Retinal pigment epithelial cell (primary cell): Measurements from ENCODE around the gene DDX54.

ENCODE experiments used
- DNase-seq: peaks from one replicate; pipeline ENCODE4 v3.0.0-alpha.2; 2010; ENCODE audit warnings: low read depth
- H3K4me3 ChIP-seq: 2 replicates; pipeline ENCODE4 v1.5.1; 2011; ENCODE audit warnings: mild to moderate bottlenecking, low read length, control low read depth, moderate library complexity
- CTCF ChIP-seq: conservative IDR thresholded peaks from 2 replicates; pipeline ENCODE4 v1.5.1; 2011; ENCODE audit warnings: low read depth, low read length, control low read depth, inconsistent platforms

The DDX54 gene

GRCh38 chr12:113154351-113154973, 30.8 kb downstream of the DDX54 start:
- peak overlapping the region; percentile 29 for H3K4me3 ChIP-seq
- TF ChIP-seq CTCF = no peak
- no peak for DNase-seq

GRCh38 chr12:113152835-113153814, 32.2 kb downstream of the DDX54 start:
- peak overlapping the region; percentile 33 for H3K4me3 ChIP-seq
- DNase-seq = no peak
- peak; percentile 35 for TF ChIP-seq CTCF

GRCh38 chr12:113152196-113152834, 33.0 kb downstream of the DDX54 start:
- no peak for TF ChIP-seq CTCF
- no peak overlapping the region for H3K4me3 ChIP-seq
- DNase-seq = no peak

GRCh38 chr12:113151655-113152054, 33.6 kb downstream of the DDX54 start:
- TF ChIP-seq CTCF = no peak
- DNase-seq = no peak
- H3K4me3 ChIP-seq = no peak overlapping the region

- H3K4me3 ChIP-seq = peak within 1 kb of the TSS; percentile 16
- TF ChIP-seq CTCF = no peak
- peak; percentile 72 for DNase-seq
Observed at GRCh38 chr12:113149361-113150150, 35.7 kb downstream of the DDX54 start, which contains the start of gene CFAP73. CFAP73 (plus strand) TSS chr12:113149724; CDS start chr12:113149858, 134 bp downstream.

GRCh38 chr12:113146999-113147398, 38.3 kb downstream of the DDX54 start:
- DNase-seq = no peak
- no peak for TF ChIP-seq CTCF

More at GRCh38 chr12:113146999-113147398, 38.3 kb downstream of the DDX54 start:
- H3K4me3 ChIP-seq = no peak overlapping the region
